Activated CD8-positive, alpha-beta memory T cell treated with anti-CD3 and anti-CD28 coated beads, Interleukin-2, amount 50 U/mL, for 24 hours (primary cell): ENCODE results near the gene TMEM108.

Source experiments
- DNase-seq: peaks from one replicate; pipeline ENCODE4 v3.0.0-alpha.2; 2020; ENCODE audit errors: extremely low read depth

The TMEM108 gene

DNA sequence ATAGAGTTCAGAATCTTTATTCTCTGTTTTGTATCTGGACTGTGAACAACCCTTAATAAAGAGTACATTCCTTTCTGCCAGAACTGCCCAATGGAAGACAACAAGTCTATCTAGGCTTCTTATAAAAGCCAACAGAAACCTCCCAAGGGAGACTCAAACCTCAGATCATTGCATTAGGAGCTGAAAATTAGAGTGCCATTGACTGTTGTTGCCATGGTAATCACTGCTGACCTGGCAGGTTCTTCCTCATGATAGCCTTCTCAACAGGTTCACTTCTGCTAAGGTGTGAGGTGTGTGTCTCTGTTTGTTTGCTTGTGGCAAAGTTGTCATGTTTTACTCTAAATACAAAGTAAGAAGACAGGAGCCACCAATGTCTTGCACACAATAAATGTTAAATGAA is 79.2 kb downstream of the TMEM108 start:
- no peak for DNase-seq

DNA sequence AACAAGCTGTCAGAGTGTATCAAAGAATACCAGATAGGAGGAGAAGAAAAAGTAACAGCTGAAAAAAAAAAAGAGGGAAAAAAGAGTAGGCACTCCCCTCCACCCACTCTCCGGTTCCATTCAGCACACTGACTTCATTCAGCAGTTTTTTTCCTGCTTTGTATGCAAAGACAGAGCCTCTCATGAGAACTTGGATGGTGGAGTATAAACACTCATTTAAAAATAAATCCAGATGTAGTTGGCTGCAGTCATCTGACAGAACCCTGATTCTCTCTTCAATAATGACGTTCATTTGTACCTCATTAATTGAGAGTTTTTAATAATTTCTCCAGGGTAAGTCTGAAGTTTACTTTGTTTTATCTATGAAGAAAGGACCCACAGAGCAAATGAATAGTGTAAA is 81.0 kb downstream of the TMEM108 start:
- no peak for DNase-seq

DNA sequence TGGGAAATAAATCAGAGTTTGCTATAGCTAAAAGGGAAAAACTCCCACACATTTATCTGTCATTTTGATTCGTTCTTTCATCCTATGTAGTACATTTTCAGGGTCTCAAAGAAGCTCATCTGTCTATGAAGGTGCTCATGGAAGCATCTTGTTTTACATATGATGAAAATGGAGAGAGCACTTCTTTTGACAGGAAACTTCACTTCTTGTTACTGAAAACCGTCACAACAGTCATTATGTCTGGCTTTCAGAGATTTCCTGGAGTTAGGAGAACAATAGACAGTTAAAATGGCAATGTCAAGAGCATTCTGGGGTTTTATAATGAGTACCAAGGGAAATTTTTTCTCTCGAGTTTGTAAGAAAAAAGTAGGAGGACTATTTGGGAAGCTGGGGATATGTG is 83.3 kb downstream of the TMEM108 start:
- no peak for DNase-seq

DNA sequence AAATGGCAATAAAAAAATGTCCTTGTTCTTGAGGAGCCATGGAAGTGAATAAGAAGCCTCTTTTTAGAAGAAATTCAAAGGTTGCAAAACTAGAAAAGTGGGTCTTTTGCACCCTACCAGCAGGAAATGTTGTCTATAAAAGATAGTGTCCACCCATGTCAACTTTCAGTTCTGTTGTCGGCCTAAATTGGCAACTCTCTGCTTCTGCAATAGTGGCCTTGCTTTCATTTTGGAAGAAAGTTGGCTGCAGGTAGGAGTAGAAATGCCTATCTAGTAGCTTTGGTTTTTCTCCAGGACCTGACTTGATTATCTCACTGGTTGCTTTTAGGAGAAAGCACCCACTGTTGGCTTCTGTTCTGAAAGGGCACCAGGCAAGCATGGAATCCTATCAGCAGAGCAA is 85.4 kb downstream of the TMEM108 start:
- no peak for DNase-seq

DNA sequence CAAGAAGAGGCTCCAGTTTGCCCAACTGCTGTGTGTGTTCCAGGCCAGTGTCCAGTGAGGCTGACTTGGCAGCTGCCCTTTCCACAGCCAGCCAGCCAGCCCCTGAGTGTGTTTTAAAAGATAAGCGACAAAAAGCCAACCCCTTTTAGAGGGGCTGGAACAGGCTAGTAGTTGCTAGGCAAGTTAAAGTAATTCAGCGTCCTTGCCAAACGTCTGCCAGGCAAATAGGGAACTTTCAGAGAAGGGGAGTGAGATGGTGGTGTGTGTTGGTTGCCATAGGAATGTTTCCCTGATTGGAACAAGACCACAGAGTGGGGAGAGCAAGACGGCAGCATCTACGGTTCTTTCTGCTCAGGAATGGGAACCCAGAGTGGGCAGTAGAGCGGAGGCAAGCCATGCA is 86.3 kb downstream of the TMEM108 start:
- DNase-seq: no peak

DNA sequence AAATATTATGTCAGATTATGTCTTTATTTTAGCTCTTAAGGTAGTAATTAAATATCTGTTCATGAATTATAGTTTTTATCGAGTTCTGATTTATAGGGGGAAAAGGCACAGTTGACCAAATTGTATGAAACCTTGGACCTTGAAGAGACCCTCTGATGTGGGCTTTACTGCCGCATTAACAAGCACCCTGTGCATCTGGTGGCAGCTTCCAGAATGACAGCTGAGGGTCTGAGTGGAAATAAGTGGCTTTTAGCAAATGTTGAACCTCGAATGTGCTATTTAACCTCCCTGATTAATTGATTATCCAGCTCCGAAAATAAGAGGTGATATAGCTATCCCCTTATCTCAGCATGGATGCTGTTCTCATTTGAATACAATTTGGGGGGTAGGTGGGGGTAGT is 87.0 kb downstream of the TMEM108 start:
- DNase-seq: no peak

DNA sequence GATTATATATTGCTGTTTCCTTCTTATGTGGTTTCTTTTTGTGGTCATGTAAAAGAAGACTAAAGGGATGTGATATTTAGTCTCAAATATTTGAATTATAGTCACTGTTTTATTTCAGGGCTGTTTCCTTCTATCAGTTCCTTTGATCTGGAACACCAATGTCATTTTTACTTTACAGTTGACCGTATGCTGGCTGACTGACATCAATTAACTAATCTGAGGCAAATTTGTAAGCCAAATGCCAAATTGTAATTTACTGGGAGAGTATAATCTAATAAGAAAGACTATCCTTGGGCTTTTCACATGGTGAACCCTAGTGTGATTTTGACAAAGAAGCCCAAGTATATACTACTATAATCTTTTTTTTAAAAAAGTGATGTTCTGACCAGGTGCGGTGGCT is 87.6 kb downstream of the TMEM108 start:
- no peak for DNase-seq

DNA sequence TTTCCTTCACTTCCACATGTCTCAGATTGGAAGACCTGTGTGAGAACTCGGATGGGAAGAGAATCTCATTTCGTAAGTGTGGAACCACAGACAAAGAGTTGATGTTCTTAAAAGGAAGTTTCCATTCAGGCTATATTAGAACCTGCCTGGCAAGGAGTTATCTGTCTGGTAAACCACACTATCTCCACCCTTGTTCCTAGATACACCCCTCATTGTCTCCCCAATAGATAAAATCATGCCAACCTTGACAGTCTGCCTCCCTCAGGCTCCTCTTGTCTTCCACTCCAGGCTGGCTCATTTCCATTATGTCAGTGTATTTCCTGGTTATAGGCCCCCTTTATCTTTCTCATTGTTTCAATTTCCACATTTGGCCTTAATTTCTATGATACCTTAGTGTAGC is 89.2 kb downstream of the TMEM108 start:
- DNase-seq: no peak

DNA sequence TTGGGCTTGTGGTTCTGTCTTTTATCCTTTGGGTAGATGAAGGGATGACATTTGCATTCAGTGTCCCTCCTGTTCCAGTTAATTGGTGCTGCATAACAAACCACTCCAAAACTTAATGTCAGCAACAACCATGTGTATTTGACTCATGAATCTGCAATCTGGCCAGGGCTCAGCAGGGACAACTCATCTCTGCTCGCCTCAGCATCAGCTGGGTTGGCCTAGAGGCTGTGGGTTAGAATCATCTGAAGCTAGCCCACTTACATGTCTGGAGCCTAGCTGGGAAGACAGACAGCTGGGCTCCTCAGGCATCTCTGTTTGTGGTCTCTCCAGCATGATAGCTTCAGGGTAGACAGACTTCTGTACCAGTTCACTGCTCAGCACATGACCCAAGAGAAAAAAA is 92.0 kb downstream of the TMEM108 start:
- DNase-seq: no peak

DNA sequence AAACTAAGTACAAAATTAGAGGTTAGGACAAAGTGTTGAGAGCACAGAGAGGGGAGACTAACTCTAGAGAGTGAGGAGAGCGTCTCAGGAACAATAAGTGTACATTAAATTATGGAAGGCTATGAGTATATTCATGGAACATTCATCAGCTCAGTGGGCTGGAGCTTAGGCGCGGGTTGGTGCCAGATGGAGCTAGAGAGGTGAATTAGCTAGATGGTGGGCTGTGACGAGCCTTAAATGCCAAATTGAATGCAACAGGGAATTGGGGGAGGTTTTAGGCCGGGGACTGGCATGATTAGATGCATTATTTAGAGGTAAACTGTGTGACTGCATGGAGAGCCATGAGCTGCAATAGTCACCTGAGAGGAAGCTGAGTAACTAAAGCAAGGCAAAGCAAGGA is 97.1 kb downstream of the TMEM108 start:
- DNase-seq: no peak

DNA sequence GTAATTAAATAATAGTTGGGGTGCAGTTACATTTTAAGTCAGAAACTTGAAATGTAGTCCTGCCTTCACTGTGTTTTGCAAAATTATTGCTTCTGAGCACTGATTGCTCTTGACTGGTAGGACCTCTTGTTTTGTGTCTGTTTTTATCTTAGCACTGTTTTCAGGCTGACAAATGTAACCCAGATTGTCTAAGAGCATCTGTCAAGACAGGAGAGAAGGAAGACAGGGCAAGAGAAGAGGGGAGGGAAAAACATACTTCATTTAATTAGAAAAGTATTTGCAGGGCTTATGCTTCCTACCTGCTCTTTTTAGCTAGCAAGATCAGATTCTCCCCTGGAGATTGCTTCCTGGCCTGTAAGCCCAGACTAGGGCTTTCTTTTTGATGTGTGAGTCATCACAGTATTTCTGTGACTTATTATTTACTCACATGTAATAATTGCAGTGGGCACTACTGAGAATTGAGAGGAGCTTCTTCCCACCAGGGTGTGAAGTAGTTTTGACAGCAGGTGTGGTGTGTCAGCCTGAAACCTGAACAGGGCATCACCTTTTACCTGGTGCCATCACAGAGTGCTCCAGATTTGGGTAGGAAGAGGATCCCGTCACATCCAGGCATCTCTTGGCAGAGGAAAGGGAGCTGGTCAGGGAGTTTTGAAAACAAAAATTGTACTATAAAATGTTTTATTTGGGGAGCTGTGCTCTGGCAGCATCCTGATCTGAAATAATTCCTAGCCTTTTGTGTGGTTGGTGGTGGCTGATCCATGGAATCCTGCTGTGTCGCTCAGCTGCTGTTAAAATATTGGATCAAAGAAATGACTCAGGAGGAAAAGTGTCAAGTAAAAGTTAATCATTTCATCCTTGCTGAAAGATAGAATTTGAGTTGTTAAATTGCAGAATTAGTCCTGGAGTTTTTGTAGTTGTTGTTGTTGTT is 98.2 kb downstream of the TMEM108 start:
- DNase-seq: no peak

DNA sequence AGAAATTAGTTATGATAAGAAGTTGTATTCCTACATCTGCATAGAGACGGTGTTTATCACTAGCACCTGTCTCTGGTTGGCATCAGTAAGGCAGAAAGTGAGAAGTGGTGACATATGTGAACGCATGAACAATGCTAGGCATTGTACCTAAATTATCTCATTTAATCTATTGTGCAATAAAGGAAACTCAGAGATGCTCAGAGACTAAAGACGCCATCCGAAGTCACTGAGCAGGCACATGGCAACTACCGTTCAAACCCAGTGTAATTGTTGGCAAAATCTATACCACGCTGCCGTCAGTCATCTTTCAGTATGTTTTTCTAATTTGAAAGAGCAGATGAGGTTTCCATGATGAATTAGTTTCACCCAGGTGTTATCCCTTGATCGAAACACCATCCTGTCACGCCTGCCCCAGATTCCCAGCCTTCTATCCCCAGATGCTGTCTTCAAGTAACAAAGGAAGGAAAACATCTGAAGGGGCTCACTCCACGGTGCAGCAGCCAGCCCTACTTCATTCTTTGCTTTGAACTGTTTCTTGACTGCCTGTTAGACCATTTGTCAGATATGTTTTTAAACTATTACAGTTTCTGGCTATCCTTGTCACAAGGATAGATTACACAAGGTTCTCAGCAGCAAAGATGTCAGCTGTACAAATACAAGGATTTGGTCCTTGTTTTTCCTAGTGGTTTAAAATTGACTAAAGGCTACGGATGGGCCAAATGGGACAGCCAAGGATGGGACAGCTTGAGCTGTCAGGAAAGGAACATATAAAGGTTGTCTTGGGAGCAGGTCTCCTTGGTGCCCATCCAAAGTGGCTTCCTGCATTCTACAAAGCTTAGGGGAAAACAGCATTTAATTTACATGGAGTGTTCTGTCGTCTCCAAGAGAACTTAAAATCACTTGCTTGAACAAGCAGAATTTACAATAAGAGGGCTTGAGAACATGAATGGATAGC is 99.1 kb downstream of the TMEM108 start:
- no peak for DNase-seq

DNA sequence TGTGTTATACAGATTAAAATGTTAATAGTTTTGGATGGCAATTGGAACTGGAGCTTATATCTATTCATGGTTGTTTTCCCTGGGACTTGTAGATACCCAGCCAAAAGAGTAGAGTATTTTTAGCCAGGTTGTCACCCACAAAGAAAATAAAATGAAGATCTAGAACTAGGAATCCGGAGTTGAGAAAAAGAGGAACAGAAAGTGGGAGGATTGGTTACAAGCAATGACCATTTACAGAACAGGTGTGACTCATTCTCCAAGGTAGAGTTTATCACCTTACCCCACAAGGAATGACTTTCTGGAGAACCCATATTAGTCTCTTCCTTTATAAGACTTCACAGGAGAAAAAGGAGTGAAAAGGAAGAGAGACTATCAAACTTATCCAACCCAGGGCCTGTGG is 99.8 kb downstream of the TMEM108 start:
- DNase-seq: no peak

DNA sequence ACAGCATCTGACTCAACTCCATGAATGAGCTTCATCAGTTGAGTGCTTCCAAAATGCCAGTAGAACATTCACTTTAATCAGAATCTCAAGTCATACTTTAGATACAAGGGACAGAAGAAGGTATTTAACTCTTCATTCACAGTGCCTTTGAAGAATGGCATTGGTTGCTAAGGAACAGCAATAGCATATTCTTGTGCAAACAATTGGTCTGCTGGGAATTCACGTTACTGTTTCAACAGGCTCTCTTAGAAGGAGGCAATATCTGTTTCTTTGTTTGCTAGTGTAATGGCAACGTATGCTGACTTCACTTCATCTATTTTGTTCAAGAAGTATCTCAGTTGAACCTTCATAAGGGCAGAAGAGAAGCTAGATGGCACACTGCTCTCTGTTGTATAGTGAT is 113.9 kb downstream of the TMEM108 start:
- DNase-seq: no peak

DNA sequence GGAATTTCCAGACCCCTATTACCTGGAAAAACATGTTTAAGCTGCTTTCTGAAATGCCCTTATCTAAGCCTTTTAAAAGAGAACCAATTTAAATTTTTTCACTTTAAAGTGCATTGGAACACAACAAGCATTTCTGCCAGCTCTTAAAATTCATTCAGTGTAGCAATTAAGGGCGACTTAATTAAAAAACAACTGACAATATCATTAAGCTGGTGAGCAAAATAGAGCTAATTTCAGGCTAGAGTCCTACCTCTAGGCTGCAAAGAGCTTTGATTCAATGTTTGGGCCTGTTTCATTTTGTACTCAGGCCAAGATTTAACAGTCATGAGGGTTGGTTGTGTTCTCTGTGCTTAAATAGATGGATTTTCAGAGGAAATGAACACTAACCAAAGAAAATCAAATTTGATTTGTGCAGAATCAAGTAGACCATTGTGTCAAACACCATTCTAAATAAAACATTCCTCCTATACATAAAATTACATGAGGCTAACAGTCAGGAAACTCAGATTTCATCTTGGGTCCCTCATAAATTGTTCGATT is 114.6 kb downstream of the TMEM108 start:
- no peak for DNase-seq

DNA sequence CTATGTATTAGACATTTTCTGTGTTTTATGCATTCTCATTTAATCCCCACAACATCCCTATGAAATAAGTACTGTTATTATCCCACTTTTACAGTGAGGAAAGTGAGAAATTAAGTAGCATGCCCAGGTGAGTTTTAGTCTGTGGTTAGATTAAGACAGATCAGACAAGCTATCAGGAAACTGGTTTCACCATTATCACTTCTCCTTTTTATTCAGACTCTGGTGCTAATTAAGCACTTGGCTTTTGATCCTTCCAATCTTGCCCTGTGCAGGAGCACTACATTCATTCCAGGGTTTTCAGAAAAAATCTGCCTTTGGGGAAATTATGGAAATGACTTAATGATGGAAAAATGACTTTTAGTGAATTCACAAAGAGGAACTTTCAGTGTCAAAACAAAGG is 115.2 kb downstream of the TMEM108 start:
- no peak for DNase-seq

DNA sequence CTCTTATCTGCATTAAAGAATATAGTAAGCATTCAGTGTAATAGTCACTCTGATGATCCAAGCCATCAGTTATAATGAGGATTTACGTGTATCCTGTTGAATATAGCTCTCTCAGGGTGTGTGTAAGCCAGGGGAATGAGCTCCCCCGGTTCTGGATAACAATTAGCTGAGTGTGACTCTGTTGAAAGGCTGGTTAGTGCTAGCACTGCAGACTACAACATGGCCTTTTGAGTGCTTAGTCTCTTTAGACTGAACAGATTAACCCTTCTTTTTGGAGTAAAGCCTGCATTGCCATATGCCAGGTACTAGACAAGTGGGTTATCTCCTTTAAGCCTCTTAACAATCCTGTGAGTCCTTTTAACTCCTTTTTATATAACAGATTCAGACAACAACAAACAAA is 119.5 kb downstream of the TMEM108 start:
- no peak for DNase-seq

DNA sequence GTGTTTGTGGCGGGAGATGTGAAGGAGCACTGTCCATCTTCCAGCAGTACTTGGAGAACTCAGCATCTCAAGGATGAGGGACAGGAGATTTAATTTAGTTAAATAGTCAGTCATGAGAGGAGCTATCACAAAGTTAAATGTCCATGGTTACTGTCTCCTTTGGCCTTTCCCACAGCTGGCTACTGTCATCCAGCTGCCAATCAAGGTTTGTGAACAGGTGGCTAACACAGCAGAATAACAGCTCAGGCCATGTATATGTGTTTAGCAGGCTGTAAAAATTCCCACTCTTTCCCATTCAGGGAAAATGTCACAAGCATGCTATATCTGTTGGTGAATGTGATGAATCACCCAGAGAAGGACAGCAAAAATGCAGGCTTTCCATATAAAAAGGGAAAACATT is 120.5 kb downstream of the TMEM108 start:
- DNase-seq: no peak

DNA sequence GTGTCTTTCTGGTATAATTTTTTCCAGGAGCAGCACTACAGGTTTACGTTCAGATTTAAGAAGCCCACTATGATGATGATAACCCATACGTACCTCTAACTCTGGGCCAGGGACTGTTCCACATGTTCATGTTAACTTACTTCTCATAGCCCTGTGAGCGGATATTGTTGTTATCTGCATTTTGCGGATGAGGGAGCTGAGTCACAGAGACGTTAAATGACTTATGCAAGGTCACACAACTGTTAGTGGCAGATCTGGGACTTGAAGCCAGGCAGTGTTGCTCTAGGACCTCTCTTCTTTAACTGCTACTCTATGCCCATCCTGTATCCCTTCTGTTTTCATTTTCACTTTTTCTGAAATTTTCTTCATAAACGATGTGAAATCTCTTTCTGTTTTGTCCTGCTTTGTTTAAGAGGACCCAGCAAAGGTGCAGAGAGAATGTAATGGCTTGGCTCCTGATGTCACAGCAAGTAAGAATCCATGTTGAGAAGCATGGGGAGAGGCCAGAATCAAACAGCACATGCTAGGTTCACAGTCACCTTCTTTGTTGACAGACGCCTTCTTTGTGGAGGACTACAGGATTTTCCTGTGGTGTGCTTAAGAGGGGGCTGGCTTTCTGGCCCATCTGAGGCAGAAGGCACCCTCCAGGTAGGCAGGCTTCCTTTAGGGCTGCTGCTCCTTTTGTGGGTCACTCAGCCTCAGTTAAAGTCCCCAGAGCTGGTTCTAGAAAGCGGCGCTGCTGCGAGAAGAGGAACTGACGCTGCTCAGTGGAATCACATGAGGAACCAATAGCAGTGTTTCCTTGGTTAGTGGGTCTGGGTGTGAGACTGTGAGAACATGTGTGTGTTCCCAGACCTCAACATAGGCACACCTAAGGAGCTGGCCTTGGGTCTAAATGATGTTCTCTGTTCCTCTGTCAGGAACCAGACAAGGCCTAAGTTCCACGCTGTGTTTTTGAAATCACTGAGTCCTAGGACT is 121.6 kb downstream of the TMEM108 start:
- DNase-seq: no peak

DNA sequence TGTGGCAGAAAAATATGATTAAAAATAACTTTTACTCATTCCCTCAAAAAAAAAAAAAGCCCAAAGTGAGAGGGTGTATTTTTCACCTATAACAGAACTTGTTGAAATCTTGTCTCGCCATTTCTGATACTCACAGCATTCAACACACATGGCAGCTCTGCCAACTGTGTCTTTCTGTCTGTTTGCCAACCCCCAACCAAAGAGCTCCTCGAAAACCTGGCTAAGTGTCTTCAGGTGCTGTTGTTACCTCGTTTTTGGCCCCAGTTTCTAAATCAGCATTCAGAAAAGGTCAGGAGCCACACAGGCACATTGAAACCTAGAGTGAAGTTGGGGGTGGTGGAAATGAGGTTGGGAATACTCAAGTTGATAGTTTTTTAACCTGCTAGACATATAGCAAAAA is 123.5 kb downstream of the TMEM108 start:
- no peak for DNase-seq

DNA sequence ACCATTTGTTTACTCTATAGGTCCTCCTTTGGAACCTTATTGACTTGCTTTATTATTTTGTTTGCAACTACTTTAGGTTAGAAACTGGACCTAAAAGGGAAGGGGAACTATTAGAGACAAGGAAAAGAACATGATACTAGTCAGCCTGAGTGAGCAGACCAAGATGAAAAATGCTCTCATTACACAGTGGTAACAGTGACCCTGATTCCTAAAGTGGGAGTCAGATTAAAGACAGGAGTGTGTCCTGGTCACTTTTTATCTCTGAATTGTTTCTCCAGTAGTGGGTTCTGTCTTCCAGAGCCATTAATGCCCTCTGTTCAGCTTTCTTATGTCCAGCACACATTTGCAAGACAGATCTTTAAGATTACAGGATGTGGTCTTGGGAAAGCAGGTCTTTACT is 124.1 kb downstream of the TMEM108 start:
- no peak for DNase-seq
